ENCODE results near the gene COQ10B.
"Not testable (repeated sequence)": the region's sequence is repeated elsewhere in the genome, so short reads cannot be mapped to it uniquely, and the experiment has no call there.

Gene COQ10B

GRCh38 chr2:197453123-197453913 is at the start of gene COQ10B:
Gene COQ10B, plus strand, starts transcription at chr2:197453552. Its CDS starts 9 bp downstream, at chr2:197453561.
- DNase-seq, result peak; percentile 98

GRCh38 chr2:197405582-197405981 is 47.8 kb upstream of the COQ10B start:
- no peak for DNase-seq

GRCh38 chr2:197414039-197414438 is 39.3 kb upstream of the COQ10B start:
- no peak for DNase-seq

GRCh38 chr2:197414515-197414914 is 38.8 kb upstream of the COQ10B start:
- DNase-seq, result no peak

- DNase-seq, result no peak
These were observed 37.1 kb upstream of the COQ10B start for GRCh38 chr2:197416268-197416667.

GRCh38 chr2:197419438-197419837 is 33.9 kb upstream of the COQ10B start:
- no peak for DNase-seq

- DNase-seq, result no peak
These were observed 30.0 kb upstream of the COQ10B start for GRCh38 chr2:197423307-197423706.

GRCh38 chr2:197425550-197425949 is 27.8 kb upstream of the COQ10B start:
- no peak for DNase-seq

GRCh38 chr2:197426723-197427603 is 26.4 kb upstream of the COQ10B start:
- DNase-seq, result no peak

GRCh38 chr2:197427986-197428385 is 25.4 kb upstream of the COQ10B start:
- DNase-seq, result no peak

- DNase-seq, result no peak
These were observed 21.5 kb upstream of the COQ10B start for GRCh38 chr2:197431858-197432257.

- not testable (repeated sequence) for DNase-seq
These were observed 20.8 kb upstream of the COQ10B start for GRCh38 chr2:197432527-197432926.

GRCh38 chr2:197433780-197434438 is 19.4 kb upstream of the COQ10B start:
- no peak for DNase-seq

GRCh38 chr2:197434541-197435513 is 18.5 kb upstream of the COQ10B start, which contains the start of gene SF3B1:
Gene SF3B1, minus strand, starts transcription at chr2:197435028. Its CDS starts 29 bp downstream, at chr2:197434999.
- peak; percentile 68 for DNase-seq

GRCh38 chr2:197435598-197436420 is 17.5 kb upstream of the COQ10B start:
- no peak for DNase-seq

- no peak for DNase-seq
These were observed 16.0 kb upstream of the COQ10B start for GRCh38 chr2:197437380-197437779.

- no peak for DNase-seq
These were observed 10.5 kb upstream of the COQ10B start for GRCh38 chr2:197442857-197443256.

- no peak for DNase-seq
These were observed 7.6 kb upstream of the COQ10B start for GRCh38 chr2:197445746-197446145.

- no peak for DNase-seq
These were observed 6.5 kb upstream of the COQ10B start for GRCh38 chr2:197446844-197447243.

- DNase-seq, result no peak
These were observed 2.9 kb upstream of the COQ10B start for GRCh38 chr2:197450465-197450864.

GRCh38 chr2:197450935-197451358 is 2.4 kb upstream of the COQ10B start:
- DNase-seq, result not testable (repeated sequence)
